GM12891 (cell line): ENCODE measurements around the gene TRAF3IP3.

Experiments used
- DNase-seq: peaks from one replicate; pipeline ENCODE4 v3.0.0; 2011; ENCODE audit warnings: low spot score; ENCODE audit not compliant: insufficient read length
- FAIRE-seq: peaks from 2 replicates; lab custom pipeline; 2011; peaks lifted over from hg19 to GRCh38; lab: Jason Lieb, UNC
- PAX5 ChIP-seq: IDR thresholded peaks from 2 replicates; pipeline ENCODE4 v1.6.1; 2011; ENCODE audit warnings: low read length, moderate library complexity, mild to moderate bottlenecking; ENCODE audit not compliant: insufficient read depth, severe bottlenecking
- POLR2A ChIP-seq: IDR thresholded peaks from 2 replicates; pipeline ENCODE4 v1.6.1; 2011; ENCODE audit warnings: low read depth, low read length, control low read depth
- POLR2AphosphoS5 ChIP-seq: IDR thresholded peaks from 2 replicates; pipeline ENCODE4 v1.6.1; 2011; ENCODE audit warnings: low read depth, low read length, control low read depth
- POU2F2 ChIP-seq: IDR thresholded peaks from 2 replicates; pipeline ENCODE4 v1.6.1; 2011; ENCODE audit warnings: low read depth, mild to moderate bottlenecking, control low read depth, low read length, moderate library complexity
- SPI1 ChIP-seq: IDR thresholded peaks from 2 replicates; pipeline ENCODE4 v1.6.1; 2011; ENCODE audit warnings: low read depth, low read length, control low read depth
- TAF1 ChIP-seq: IDR thresholded peaks from 2 replicates; pipeline ENCODE4 v1.6.1; 2011; ENCODE audit warnings: low read depth, low read length, control low read depth

The TRAF3IP3 gene

GRCh38 chr1:209761011-209761635 is 5.3 kb downstream of the TRAF3IP3 start:
- DNase-seq = no peak
- FAIRE-seq = no peak
- TF ChIP-seq SPI1 = 0 out of 2 replicates have a peak, but pooled peaks have one; percentile 21
- no peak for TF ChIP-seq POLR2AphosphoS5

GRCh38 chr1:209766051-209766450 is 10.2 kb downstream of the TRAF3IP3 start:
- no peak for DNase-seq
- FAIRE-seq = peak; percentile 75
- TF ChIP-seq TAF1 (no peak), POLR2A (no peak), PAX5 (no peak), SPI1 (no peak), POLR2AphosphoS5 (no peak), POU2F2 (no peak)

GRCh38 chr1:209767096-209767495 is 11.2 kb downstream of the TRAF3IP3 start:
- DNase-seq (no peak), FAIRE-seq (no peak)
- TF ChIP-seq POLR2A (no peak), SPI1 (no peak), PAX5 (no peak), POU2F2 (no peak), POLR2AphosphoS5 (no peak), TAF1 (no peak)

- TF ChIP-seq POU2F2 = no peak
- TF ChIP-seq SPI1 = no peak
- TF ChIP-seq TAF1 = no peak
- TF ChIP-seq PAX5 = no peak
- TF ChIP-seq POLR2AphosphoS5 = no peak
- no peak for TF ChIP-seq POLR2A
- DNase-seq (no peak), FAIRE-seq (peak; percentile 5)
These were observed 11.9 kb downstream of the TRAF3IP3 start for GRCh38 chr1:209767706-209768105.

- peak; percentile 97 for FAIRE-seq
- TF ChIP-seq POLR2A (peak; percentile 75; the same call in 1 of the 2 replicates), PAX5 (no peak), POU2F2 (peak; percentile 71; the same call in 1 of the 2 replicates), TAF1 (peak; percentile 49; the same call in 1 of the 2 replicates), POLR2AphosphoS5 (peak; percentile 78; the same call in 1 of the 2 replicates), SPI1 (no peak)
- peak; percentile 64 for DNase-seq
These were observed 12.5 kb downstream of the TRAF3IP3 start for GRCh38 chr1:209768354-209768774.

GRCh38 chr1:209769171-209769904 is 13.5 kb downstream of the TRAF3IP3 start:
- TF ChIP-seq POLR2A (peak; percentile 50; the same call in 1 of the 2 replicates), SPI1 (peak; percentile 51), POLR2AphosphoS5 (no peak), POU2F2 (0 out of 2 replicates have a peak, but pooled peaks have one; percentile 13), PAX5 (no peak), TAF1 (no peak; the same call in 1 of the 2 replicates)
- DNase-seq (peak; percentile 47), FAIRE-seq (peak; percentile 78)

GRCh38 chr1:209769971-209770370 is 14.1 kb downstream of the TRAF3IP3 start:
- TF ChIP-seq POLR2A = 0 out of 2 replicates have a peak, but pooled peaks have one; percentile 4
- no peak for TF ChIP-seq SPI1
- DNase-seq = no peak
- FAIRE-seq = no peak

- no peak for FAIRE-seq
These were observed 15.0 kb downstream of the TRAF3IP3 start for GRCh38 chr1:209770636-209771415.

GRCh38 chr1:209772126-209772525 is 16.3 kb downstream of the TRAF3IP3 start:
- TF ChIP-seq POLR2A (no peak), POLR2AphosphoS5 (no peak), POU2F2 (no peak), SPI1 (no peak), TAF1 (no peak)
- no peak for FAIRE-seq

More at GRCh38 chr1:209770636-209771415, 15.0 kb downstream of the TRAF3IP3 start:
- DNase-seq = no peak
- TF ChIP-seq PAX5 (no peak), POLR2AphosphoS5 (peak; percentile 16; the same call in 1 of the 2 replicates), SPI1 (no peak), POU2F2 (no peak), POLR2A (peak; percentile 52; the same call in 1 of the 2 replicates)

More at GRCh38 chr1:209772126-209772525, 16.3 kb downstream of the TRAF3IP3 start:
- DNase-seq = no peak
